Keratinocyte (primary cell): ENCODE measurements around the gene ARMC3. TPM values are rescaled to one million over a fixed set of nuclear protein-coding genes. Genes with fewer than 3 reads are reported as not detected.

Source experiments
- DNase-seq: peaks from one replicate; pipeline ENCODE4 v3.0.0-alpha.2; 2011; ENCODE audit warnings: low read depth, missing footprints, low spot score
- FAIRE-seq: peaks from 2 replicates; lab custom pipeline; 2011; peaks lifted over from hg19 to GRCh38; lab: Jason Lieb, UNC
- H2AFZ ChIP-seq: 2 replicates; pipeline ENCODE4 v1.6.0; 2012; ENCODE audit warnings: low read length, control low read depth, inconsistent platforms; ENCODE audit not compliant: control insufficient read depth
- H3K27ac ChIP-seq: 2 replicates; pipeline ENCODE4 v1.5.1; 2011; ENCODE audit warnings: low read length; ENCODE audit not compliant: control insufficient read depth, insufficient read depth
- H3K27me3 ChIP-seq: 3 replicates; pipeline ENCODE4 v1.6.0; 2011; ENCODE audit warnings: low read length; ENCODE audit not compliant: control insufficient read depth, insufficient read depth; ENCODE audit errors: extremely low read depth
- H3K36me3 ChIP-seq, 2 experiments: 2 replicates in 1 of 2; 3 replicates in 1 of 2; pipeline ENCODE4 v1.5.1; 2011; ENCODE audit warnings: low read length in 2 of 2, mild to moderate bottlenecking in 1 of 2; ENCODE audit not compliant: control insufficient read depth in 2 of 2, insufficient read depth in 2 of 2; ENCODE audit errors: extremely low read depth in 1 of 2
- H3K4me1 ChIP-seq: 3 replicates; pipeline ENCODE4 v1.5.1; 2011; ENCODE audit warnings: low read length; ENCODE audit not compliant: control insufficient read depth, insufficient read depth; ENCODE audit errors: extremely low read depth
- H3K4me2 ChIP-seq: 3 replicates; pipeline ENCODE4 v1.6.0; 2011; ENCODE audit warnings: low read depth, low read length; ENCODE audit not compliant: control insufficient read depth, insufficient read depth; ENCODE audit errors: extremely low read depth
- H3K4me3 ChIP-seq, 3 experiments: fragments of 200-600 bp in 1 of 3; sonication (generic) in 1 of 3; 2 replicates in 2 of 3; 3 replicates in 1 of 3; pipeline ENCODE4 v1.5.1; 2011 to 2016; ENCODE audit warnings: low read length in 3 of 3, mild to moderate bottlenecking in 3 of 3, control low read depth in 2 of 3, inconsistent platforms in 1 of 3, low read depth in 1 of 3, mixed read lengths in 1 of 3, mixed run types in 1 of 3, moderate library complexity in 1 of 3; ENCODE audit not compliant: control insufficient read depth in 2 of 3, insufficient read depth in 2 of 3; ENCODE audit errors: extremely low read depth in 1 of 3
- H3K79me2 ChIP-seq: 2 replicates; pipeline ENCODE4 v1.6.0; 2012; ENCODE audit warnings: low read length; ENCODE audit not compliant: control insufficient read depth, insufficient read depth
- H3K9ac ChIP-seq: 3 replicates; pipeline ENCODE4 v1.6.0; 2011; ENCODE audit warnings: low read length; ENCODE audit not compliant: control insufficient read depth, insufficient read depth; ENCODE audit errors: extremely low read depth
- H3K9me1 ChIP-seq: 3 replicates; pipeline ENCODE4 v1.6.0; 2011; ENCODE audit warnings: low read length; ENCODE audit not compliant: control insufficient read depth, insufficient read depth; ENCODE audit errors: extremely low read depth
- H3K9me3 ChIP-seq: 2 replicates; pipeline ENCODE4 v1.5.1; 2012; ENCODE audit warnings: low read depth, low read length; ENCODE audit not compliant: control insufficient read depth
- H4K20me1 ChIP-seq: 3 replicates; pipeline ENCODE4 v1.6.0; 2011; ENCODE audit warnings: low read length; ENCODE audit not compliant: control insufficient read depth, insufficient read depth; ENCODE audit errors: extremely low read depth
- EZH2 ChIP-seq: IDR thresholded peaks from one replicate; pipeline ENCODE4 v1.6.1; 2012; ENCODE audit warnings: inconsistent platforms, mild to moderate bottlenecking, low read length, moderate library complexity
- dilution Hi-C: fragments of 300-500 bp; cut with MboI; formaldehyde crosslinking; loops from one replicate; pipeline ENCODE4 v1.7.0; 2020; ENCODE audit warnings: low sequenced_read_pairs; ENCODE audit not compliant: extremely low pct_ligation_motif_present
- polyA plus RNA-seq, 5 experiments: library from polyadenylated mRNA; depleted of rRNA in 3 of 5; stranded (reverse) in 3 of 5; stranded (forward) in 1 of 5; unstranded in 1 of 5; fragments of >200 nt; gene quantifications; 1 replicate in 1 of 5; 2 replicates in 3 of 5; 3 replicates in 1 of 5; pipeline versions ENCODE4 v1.2.1 to v1.2.3, GENCODE V29; 2011 to 2012; ENCODE audit warnings: missing spikeins in 2 of 5, low read depth in 1 of 5, low replicate concordance in 1 of 5
- TF ChIP-seq, protein P1 (sequence below), 3 experiments: IDR thresholded peaks in 1 of 3; conservative IDR thresholded peaks in 1 of 3; optimal IDR thresholded peaks in 1 of 3; 2 replicates in 2 of 3; 3 replicates in 1 of 3; pipeline versions ENCODE3 to v1.5.1; 2011; ENCODE audit warnings: low read length in 3 of 3, mild to moderate bottlenecking in 3 of 3, moderate library complexity in 2 of 3, control low read depth in 1 of 3, inconsistent platforms in 1 of 3; ENCODE audit not compliant: insufficient read depth in 2 of 3; ENCODE audit errors: extremely low read depth in 1 of 3

The ARMC3 gene
- polyA plus RNA-seq, 1 donor (not counting 4 experiments of a cell fraction or from before 2014, with no cell fraction given), result not detected

DNA sequence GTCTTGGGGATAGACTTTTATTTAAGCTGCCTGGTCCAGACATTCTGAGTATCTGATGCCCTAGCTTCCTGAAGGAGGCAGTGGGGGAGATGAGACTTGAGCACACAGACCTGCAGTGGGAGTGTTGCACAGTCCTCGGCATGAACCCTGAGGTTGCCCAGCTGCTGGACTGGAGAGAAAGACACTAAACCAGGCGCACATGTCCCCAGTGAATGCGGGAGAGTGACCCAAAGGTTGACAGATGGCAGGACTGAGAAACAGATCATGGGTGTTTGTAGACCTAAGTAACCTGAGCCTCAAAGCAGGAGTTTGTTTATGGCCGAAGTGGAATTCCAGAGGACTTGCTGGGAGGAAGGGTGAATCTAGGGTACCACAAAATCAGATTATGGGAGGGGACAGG, 151.8 kb downstream of the ARMC3 start:
- no peak overlapping the region for H3K9ac ChIP-seq
- no peak for DNase-seq
- dilution Hi-C loops, result no loop called here
- H3K79me2 ChIP-seq, result no peaks in the 10 kb centered on the region
- FAIRE-seq, result no peak
- no peak overlapping the region for H2AFZ ChIP-seq
- H3K9me1 ChIP-seq, result no peaks in the 10 kb centered on the region
- no peak overlapping the region for H3K4me2 ChIP-seq
- no peak overlapping the region for H3K4me3 ChIP-seq
- H3K27me3 ChIP-seq, result peaks cover 7% of the 10 kb centered on the region
- TF ChIP-seq, protein P1, sequence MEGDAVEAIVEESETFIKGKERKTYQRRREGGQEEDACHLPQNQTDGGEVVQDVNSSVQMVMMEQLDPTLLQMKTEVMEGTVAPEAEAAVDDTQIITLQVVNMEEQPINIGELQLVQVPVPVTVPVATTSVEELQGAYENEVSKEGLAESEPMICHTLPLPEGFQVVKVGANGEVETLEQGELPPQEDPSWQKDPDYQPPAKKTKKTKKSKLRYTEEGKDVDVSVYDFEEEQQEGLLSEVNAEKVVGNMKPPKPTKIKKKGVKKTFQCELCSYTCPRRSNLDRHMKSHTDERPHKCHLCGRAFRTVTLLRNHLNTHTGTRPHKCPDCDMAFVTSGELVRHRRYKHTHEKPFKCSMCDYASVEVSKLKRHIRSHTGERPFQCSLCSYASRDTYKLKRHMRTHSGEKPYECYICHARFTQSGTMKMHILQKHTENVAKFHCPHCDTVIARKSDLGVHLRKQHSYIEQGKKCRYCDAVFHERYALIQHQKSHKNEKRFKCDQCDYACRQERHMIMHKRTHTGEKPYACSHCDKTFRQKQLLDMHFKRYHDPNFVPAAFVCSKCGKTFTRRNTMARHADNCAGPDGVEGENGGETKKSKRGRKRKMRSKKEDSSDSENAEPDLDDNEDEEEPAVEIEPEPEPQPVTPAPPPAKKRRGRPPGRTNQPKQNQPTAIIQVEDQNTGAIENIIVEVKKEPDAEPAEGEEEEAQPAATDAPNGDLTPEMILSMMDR (optimal IDR thresholded peaks at IDR 0.05 in 1 of 3, IDR thresholded peaks at IDR 0.05 in 1 of 3, conservative IDR thresholded peaks at IDR 0.05 in 1 of 3; ENCODE audit: extremely low read depth in 1 of 3, insufficient read depth in 2 of 3, low read length in 3 of 3), result no peak
- TF ChIP-seq EZH2, result no peak
- peaks cover 7% of the 10 kb centered on the region for H3K4me1 ChIP-seq
- no peaks in the 10 kb centered on the region for H4K20me1 ChIP-seq
- no peaks in the 10 kb centered on the region for H3K9me3 ChIP-seq
- H3K36me3 ChIP-seq, result no peaks in the 10 kb centered on the region
- no peak overlapping the region for H3K27ac ChIP-seq

DNA sequence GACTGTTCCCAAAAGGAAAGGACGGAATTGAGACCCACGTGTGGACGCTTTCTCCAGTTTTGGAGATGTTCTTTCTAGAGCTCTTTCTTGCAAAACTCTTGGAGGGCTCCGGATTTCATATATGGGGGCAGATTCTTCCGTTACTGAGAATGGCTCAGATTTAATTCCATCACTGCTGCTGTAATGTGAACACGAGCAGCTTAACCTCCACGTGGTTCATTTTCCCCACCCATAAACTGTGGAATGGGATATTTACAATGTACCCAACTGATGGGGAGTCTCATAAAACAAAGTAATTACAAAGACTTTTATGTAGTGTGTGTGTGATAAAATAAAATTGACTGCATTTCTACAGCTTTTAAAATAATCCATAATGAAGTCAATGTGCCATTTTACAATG, 152.4 kb downstream of the ARMC3 start:
- H4K20me1 ChIP-seq, result no peaks in the 10 kb centered on the region
- no peaks in the 10 kb centered on the region for H3K9me1 ChIP-seq
- FAIRE-seq (no peak), DNase-seq (no peak)
- peaks cover 7% of the 10 kb centered on the region for H3K27me3 ChIP-seq
- H3K79me2 ChIP-seq, result no peaks in the 10 kb centered on the region
- H2AFZ ChIP-seq, result no peak overlapping the region
- TF ChIP-seq EZH2, result no peak
- TF ChIP-seq, protein P1 (optimal IDR thresholded peaks at IDR 0.05 in 1 of 3, IDR thresholded peaks at IDR 0.05 in 1 of 3, conservative IDR thresholded peaks at IDR 0.05 in 1 of 3; ENCODE audit: extremely low read depth in 1 of 3, insufficient read depth in 2 of 3, low read length in 3 of 3), result no peak
- H3K4me3 ChIP-seq, result no peak overlapping the region
- peaks cover 7% of the 10 kb centered on the region for H3K4me1 ChIP-seq
- no peak overlapping the region for H3K27ac ChIP-seq
- dilution Hi-C loops, result no loop called here
- no peaks in the 10 kb centered on the region for H3K9me3 ChIP-seq
- no peak overlapping the region for H3K4me2 ChIP-seq
- H3K36me3 ChIP-seq, result no peaks in the 10 kb centered on the region
- no peak overlapping the region for H3K9ac ChIP-seq
